IMR-90 (cell line): Measurements from ENCODE around the gene AP2B1. TPM values are rescaled to one million over a fixed set of nuclear protein-coding genes. Genes with fewer than 3 reads are reported as not detected.
A peak's percentile ranks its signal among the peaks of the same experiment; 100 is the strongest.

Source experiments
- ATAC-seq: fragments of 200-7000 bp; cut with Tn5 transposase; 2 replicates; pipeline ENCODE4 v1.9.1; 2020; ENCODE audit warnings: low read depth, mild to moderate bottlenecking, moderate library complexity
- BruUV-seq: library from RNA; stranded (reverse); fragments of 400-500 nt; replicated peaks from 2 replicates; lab custom pipeline; 2021; lab: Mats Ljungman, UMichigan
- CTCF ChIA-PET: fragments of 300-600 bp; formaldehyde crosslinking; extraction: SDS; loops from one replicate; lab custom pipeline; 2021; ENCODE audit warnings: antibody characterized with exemption; lab: Yijun Ruan, JAX
- POLR2A ChIA-PET: fragments of 300-600 bp; sonication (Branson Sonifier 250); formaldehyde crosslinking; loops from one replicate; lab custom pipeline; 2022; ENCODE audit warnings: antibody characterized with exemption; ENCODE audit not compliant: unreplicated experiment; lab: Charles Lee
- DNase-seq: peaks from one replicate; pipeline ENCODE4 v3.0.0; 2013
- H2AFZ ChIP-seq: replicated peaks from 2 replicates; pipeline ENCODE3; 2013; ENCODE audit warnings: low read length, mild to moderate bottlenecking; ENCODE audit not compliant: poor library complexity
- H2AK5ac ChIP-seq: 2 replicates; pipeline ENCODE4 v1.6.1; 2013; ENCODE audit warnings: low read depth, low read length, inconsistent platforms
- H2AK9ac ChIP-seq: replicated peaks from 2 replicates; pipeline ENCODE3; 2013; ENCODE audit warnings: mild to moderate bottlenecking, low read depth, low read length, moderate library complexity; ENCODE audit not compliant: poor library complexity
- H2BK120ac ChIP-seq: 2 replicates; pipeline ENCODE4 v1.6.1; 2013; ENCODE audit warnings: low read depth, low read length, inconsistent platforms
- H2BK15ac ChIP-seq: 3 replicates; pipeline ENCODE4 v1.6.1; 2013; ENCODE audit warnings: low read depth, low read length, inconsistent platforms
- H2BK20ac ChIP-seq: 2 replicates; pipeline ENCODE4 v1.6.1; 2013; ENCODE audit warnings: low read depth, mild to moderate bottlenecking, inconsistent platforms, low read length, moderate library complexity
- H2BK5ac ChIP-seq: 2 replicates; pipeline ENCODE4 v1.6.1; 2013; ENCODE audit warnings: mild to moderate bottlenecking, low read depth, low read length, inconsistent platforms; ENCODE audit not compliant: poor library complexity, severe bottlenecking
- H3K14ac ChIP-seq: replicated peaks from 2 replicates; pipeline ENCODE4 v1.6.1; 2013; ENCODE audit warnings: low read depth, low read length, inconsistent platforms
- H3K18ac ChIP-seq: 2 replicates; pipeline ENCODE4 v1.6.1; 2013; ENCODE audit warnings: low read depth, low read length, control low read depth
- H3K23ac ChIP-seq: 2 replicates; pipeline ENCODE4 v1.6.1; 2013; ENCODE audit warnings: low read depth, low read length, inconsistent platforms
- H3K27ac ChIP-seq: 2 replicates; pipeline ENCODE4 v1.5.1; 2013; ENCODE audit warnings: mild to moderate bottlenecking, control low read depth, low read length; ENCODE audit not compliant: insufficient read depth
- H3K27me3 ChIP-seq: 2 replicates; pipeline ENCODE4 v1.6.1; 2013; ENCODE audit warnings: low read length; ENCODE audit not compliant: control insufficient read depth, insufficient read depth
- H3K36me3 ChIP-seq: 2 replicates; pipeline ENCODE4 v1.6.1; 2013; ENCODE audit warnings: low read length, mixed read lengths; ENCODE audit not compliant: control insufficient read depth, insufficient read depth
- H3K4ac ChIP-seq: 2 replicates; pipeline ENCODE4 v1.6.1; 2013; ENCODE audit warnings: low read depth, low read length, inconsistent platforms
- H3K4me1 ChIP-seq: 2 replicates; pipeline ENCODE4 v1.6.1; 2013; ENCODE audit warnings: low read length, mixed read lengths; ENCODE audit not compliant: control insufficient read depth, insufficient read depth
- H3K4me2 ChIP-seq: 2 replicates; pipeline ENCODE4 v1.6.1; 2013; ENCODE audit warnings: low read depth, mild to moderate bottlenecking, control low read depth, low read length, moderate library complexity
- H3K4me3 ChIP-seq: 2 replicates; pipeline ENCODE4 v1.5.1; 2013; ENCODE audit warnings: low read depth, mild to moderate bottlenecking, control low read depth, low read length, moderate library complexity; ENCODE audit not compliant: insufficient read depth
- H3K56ac ChIP-seq: 2 replicates; pipeline ENCODE4 v1.6.1; 2013; ENCODE audit warnings: low read length, inconsistent platforms; ENCODE audit not compliant: insufficient read depth; ENCODE audit errors: extremely low read depth
- H3K79me1 ChIP-seq, 2 experiments: 2 replicates each; pipeline ENCODE4 v1.6.1; 2013; ENCODE audit warnings: low read length in 2 of 2, inconsistent platforms in 1 of 2, low read depth in 1 of 2
- H3K9ac ChIP-seq: 2 replicates; pipeline ENCODE4 v1.6.1; 2013; ENCODE audit warnings: low read depth, low read length, control low read depth
- H3K9me1 ChIP-seq: 2 replicates; pipeline ENCODE4 v1.6.1; 2013; ENCODE audit warnings: low read length, inconsistent platforms; ENCODE audit not compliant: insufficient read depth
- H3K9me3 ChIP-seq: 2 replicates; pipeline ENCODE4 v1.6.1; 2013; ENCODE audit warnings: low read length; ENCODE audit not compliant: control insufficient read depth, insufficient read depth
- H4K20me1 ChIP-seq: 2 replicates; pipeline ENCODE4 v1.6.1; 2013; ENCODE audit warnings: low read length, inconsistent platforms; ENCODE audit not compliant: insufficient read depth
- H4K5ac ChIP-seq: 2 replicates; pipeline ENCODE4 v1.6.1; 2013; ENCODE audit warnings: mild to moderate bottlenecking, low read depth, low read length, control low read depth
- H4K8ac ChIP-seq, 2 experiments: 2 replicates each; pipeline ENCODE4 v1.6.1; 2013; ENCODE audit warnings: low read depth in 2 of 2, low read length in 2 of 2, control low read depth in 1 of 2, inconsistent platforms in 1 of 2
- H4K91ac ChIP-seq: 2 replicates; pipeline ENCODE4 v1.6.1; 2013; ENCODE audit warnings: low read depth, low read length, inconsistent platforms; ENCODE audit not compliant: insufficient read depth
- BHLHE40 ChIP-seq: fragments of 150-350 bp; IDR thresholded peaks from 2 replicates; pipeline ENCODE4 v1.6.1; 2016; ENCODE audit warnings: mild to moderate bottlenecking, low read depth, low read length
- FOS ChIP-seq: fragments of 150-350 bp; IDR thresholded peaks from 2 replicates; pipeline ENCODE4 v1.6.1; 2016; ENCODE audit warnings: low read depth, low read length
- MAFK ChIP-seq: IDR thresholded peaks from 2 replicates; pipeline ENCODE4 v1.6.1; 2012; ENCODE audit warnings: low read depth, low read length, improper control_type of control experiment
- POLR2A ChIP-seq: IDR thresholded peaks from 2 replicates; pipeline ENCODE4 v1.6.1; 2012; ENCODE audit warnings: mild to moderate bottlenecking, low read depth, low read length
- RFX5 ChIP-seq: IDR thresholded peaks from 2 replicates; pipeline ENCODE4 v1.8.0; 2012; ENCODE audit warnings: low read depth, mild to moderate bottlenecking, low read length, moderate library complexity
- SMC3 ChIP-seq: fragments of 150-350 bp; IDR thresholded peaks from 2 replicates; pipeline ENCODE4 v1.6.1; 2016; ENCODE audit warnings: low read depth, mild to moderate bottlenecking, antibody characterized with exemption, low read length, moderate library complexity
- WGBS, 2 experiments: methylation state at CpG; one replicate each; pipeline versions ENCODE4 v1.1.5 to v1.1.7; 2013; ENCODE audit warnings: missing lambda C conversion rate in 2 of 2; ENCODE audit not compliant: insufficient read length in 1 of 2; ENCODE audit errors: extremely low coverage in 2 of 2; 5-methylcytosine and 5-hydroxymethylcytosine counted together
- dilution Hi-C: fragments of 300-500 bp; cut with HindIII; formaldehyde crosslinking; loops from one replicate; pipeline ENCODE4 v1.14.3; 2018; ENCODE audit warnings: low sequenced_read_pairs; ENCODE audit not compliant: unreplicated experiment
- in situ Hi-C: fragments of 300-500 bp; cut with MboI; formaldehyde crosslinking; loops from 3 replicates; pipeline ENCODE4 v1.14.3; 2019; ENCODE audit warnings: low sequenced_read_pairs, inconsistent platforms, mixed read lengths
- intact Hi-C: fragments of 100-400 bp; cut with micrococcal nuclease; formaldehyde crosslinking; loops from 2 replicates; pipeline ENCODE4 v1.10.0; 2022
- polyA plus RNA-seq, 3 experiments: library from polyadenylated mRNA; depleted of rRNA; stranded (reverse); fragments of >200 nt; gene quantifications; 2 replicates each; pipeline ENCODE4 v1.2.3, GENCODE V29; 2012; ENCODE audit warnings: low replicate concordance in 1 of 3
- total RNA-seq: library from RNA; depleted of rRNA; stranded (reverse); fragments of >200 nt; gene quantifications from 2 replicates; pipeline ENCODE4 v1.2.3, GENCODE V29; 2012

AP2B1 gene
- total and polyA plus RNA-seq, 2 of the 4 experiments (the other 2 are of a cell fraction), result 102 to 125 TPM

- in situ Hi-C loops, result no loop called here
- DNase-seq, result no peak
- no TSS peak for BruUV-seq
Measured at GRCh38 chr17:35553310-35553709, 33.8 kb upstream of the AP2B1 start.

More at GRCh38 chr17:35553310-35553709, 33.8 kb upstream of the AP2B1 start:
- Histone ChIP-seq H3K27ac (no peak overlapping the region), H3K9me1 (no peaks in the 10 kb centered on the region), H3K4me3 (no peak overlapping the region), H4K5ac (no peak overlapping the region), H3K4ac (no peak overlapping the region), H3K14ac (no peak overlapping the region), H4K20me1 (no peaks in the 10 kb centered on the region), H4K8ac (no peak overlapping the region), H3K27me3 (peaks cover 28% of the 10 kb centered on the region), H2AK9ac (no peak overlapping the region), H4K91ac (no peak overlapping the region), H3K56ac (no peak overlapping the region), H3K36me3 (no peaks in the 10 kb centered on the region), H2AK5ac (no peak overlapping the region), H3K9ac (no peak overlapping the region), H3K23ac (no peak overlapping the region), H2BK5ac (no peak overlapping the region), H2BK15ac (no peak overlapping the region), H2BK120ac (no peak overlapping the region), H3K4me2 (no peak overlapping the region), H3K18ac (no peak overlapping the region), H2BK20ac (no peak overlapping the region), H3K4me1 (no peaks in the 10 kb centered on the region), H3K79me1 (no peaks in the 10 kb centered on the region), H2AFZ (no peak overlapping the region), H3K9me3 (no peaks in the 10 kb centered on the region)
- no CpG with 5 or more reads among the region's 4 CpGs for WGBS, 2 experiments
- ATAC-seq, result no peak
- POLR2A ChIA-PET, result no interaction called here
- dilution Hi-C loops, result no loop called here
- CTCF ChIA-PET, result no interaction called here
- TF ChIP-seq SMC3, result no peak
- TF ChIP-seq POLR2A, result no peak
- peak; percentile 71 for TF ChIP-seq MAFK
- no peak for TF ChIP-seq BHLHE40
- TF ChIP-seq FOS, result no peak
- no peak for TF ChIP-seq RFX5
- intact Hi-C loops, result loop anchor here (1.0 kb wide), 1 partner anchor 88 kb away; no protein-coding TSS in a partner anchor
